Cardiac muscle cell (in vitro differentiated cells and primary cell): ENCODE data around the gene PACS1. TPM values are rescaled to one million over a fixed set of nuclear protein-coding genes. Genes with fewer than 3 reads are reported as not detected.

Source experiments
- DNase-seq, 2 donors: peaks; one replicate each; pipeline versions ENCODE4 v3.0.0 to v3.0.0-alpha.2; 2010 to 2017; ENCODE audit warnings: low read depth in 1 of 2, low spot score in 1 of 2
- H3K27ac ChIP-seq: fragments of 200-600 bp; sonication (generic); 2 replicates; pipeline ENCODE4 v1.5.1; 2016
- H3K27me3 ChIP-seq: fragments of 200-600 bp; sonication (generic); 2 replicates; pipeline ENCODE4 v1.6.0; 2016; ENCODE audit warnings: control low read depth
- H3K36me3 ChIP-seq: fragments of 200-600 bp; sonication (generic); 2 replicates; pipeline ENCODE4 v1.5.1; 2016; ENCODE audit warnings: control low read depth
- H3K4me1 ChIP-seq: fragments of 200-600 bp; sonication (generic); 2 replicates; pipeline ENCODE4 v1.8.1; 2017; ENCODE audit warnings: low read depth, mild to moderate bottlenecking, mixed run types
- H3K4me3 ChIP-seq: fragments of 200-600 bp; sonication (generic); 2 replicates; pipeline ENCODE4 v1.5.1; 2016; ENCODE audit warnings: mild to moderate bottlenecking
- H3K9me3 ChIP-seq: fragments of 200-600 bp; sonication (generic); 2 replicates; pipeline ENCODE4 v1.5.1; 2017; ENCODE audit warnings: low read depth, mild to moderate bottlenecking, control low read depth
- polyA plus RNA-seq: library from polyadenylated mRNA; unstranded; fragments of >200 nt; fragmentation: Nextera tagmentation; extraction: Ambion mirVana; gene quantifications from 2 replicates; pipeline ENCODE4 v1.2.1, GENCODE V29; 2016
- total RNA-seq: library from RNA; depleted of rRNA; stranded (reverse); fragments of >200 nt; gene quantifications from 2 replicates; pipeline ENCODE4 v1.2.3, GENCODE V29; 2016
- TF ChIP-seq, protein P1 (sequence below): IDR thresholded peaks from 2 replicates; pipeline ENCODE4 v1.5.1; 2012; ENCODE audit warnings: low read depth, mild to moderate bottlenecking, low read length

PACS1 gene
- total and polyA plus RNA-seq, 2 experiments from 2014 or later, result 61.6 to 62.1 TPM

- no peak overlapping the region for H3K4me3 ChIP-seq
- TF ChIP-seq, protein P1, sequence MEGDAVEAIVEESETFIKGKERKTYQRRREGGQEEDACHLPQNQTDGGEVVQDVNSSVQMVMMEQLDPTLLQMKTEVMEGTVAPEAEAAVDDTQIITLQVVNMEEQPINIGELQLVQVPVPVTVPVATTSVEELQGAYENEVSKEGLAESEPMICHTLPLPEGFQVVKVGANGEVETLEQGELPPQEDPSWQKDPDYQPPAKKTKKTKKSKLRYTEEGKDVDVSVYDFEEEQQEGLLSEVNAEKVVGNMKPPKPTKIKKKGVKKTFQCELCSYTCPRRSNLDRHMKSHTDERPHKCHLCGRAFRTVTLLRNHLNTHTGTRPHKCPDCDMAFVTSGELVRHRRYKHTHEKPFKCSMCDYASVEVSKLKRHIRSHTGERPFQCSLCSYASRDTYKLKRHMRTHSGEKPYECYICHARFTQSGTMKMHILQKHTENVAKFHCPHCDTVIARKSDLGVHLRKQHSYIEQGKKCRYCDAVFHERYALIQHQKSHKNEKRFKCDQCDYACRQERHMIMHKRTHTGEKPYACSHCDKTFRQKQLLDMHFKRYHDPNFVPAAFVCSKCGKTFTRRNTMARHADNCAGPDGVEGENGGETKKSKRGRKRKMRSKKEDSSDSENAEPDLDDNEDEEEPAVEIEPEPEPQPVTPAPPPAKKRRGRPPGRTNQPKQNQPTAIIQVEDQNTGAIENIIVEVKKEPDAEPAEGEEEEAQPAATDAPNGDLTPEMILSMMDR, result no peak
- no peaks in the 10 kb centered on the region for H3K4me1 ChIP-seq
- H3K27me3 ChIP-seq, result peaks cover 47% of the 10 kb centered on the region
- no peaks in the 10 kb centered on the region for H3K36me3 ChIP-seq
- no peaks in the 10 kb centered on the region for H3K9me3 ChIP-seq
- DNase-seq, result no peak
- no peak overlapping the region for H3K27ac ChIP-seq
Observed at GRCh38 chr11:66293352-66293751, 223.3 kb downstream of the PACS1 start.

- no peaks in the 10 kb centered on the region for H3K36me3 ChIP-seq
- H3K27ac ChIP-seq, result no peak overlapping the region
- H3K4me1 ChIP-seq, result no peaks in the 10 kb centered on the region
- H3K4me3 ChIP-seq, result no peak overlapping the region
- H3K9me3 ChIP-seq, result no peaks in the 10 kb centered on the region
- TF ChIP-seq, protein P1, result no peak
- peaks cover 47% of the 10 kb centered on the region for H3K27me3 ChIP-seq
- DNase-seq, result no peak
Observed at GRCh38 chr11:66293777-66294625, 223.9 kb downstream of the PACS1 start.

Other genes starting within 250 kb of the PACS1 start
- 5.9 and 6.0 TPM in 2 replicates for gene SNX32, start 236.3 kb upstream of the PACS1 start, total RNA-seq
- 13.2 and 21.4 TPM in 2 replicates for gene SNX32, start 236.3 kb upstream of the PACS1 start, polyA plus RNA-seq
- gene CFL1, start 212.1 kb upstream of the PACS1 start, total RNA-seq, result 974 and 1,709 TPM in 2 replicates
- gene CFL1, start 212.1 kb upstream of the PACS1 start, polyA plus RNA-seq, result 1,641 and 2,660 TPM in 2 replicates
- 74.3 and 88.9 TPM in 2 replicates for gene MUS81, start 209.8 kb upstream of the PACS1 start, total RNA-seq
- gene MUS81, start 209.8 kb upstream of the PACS1 start, polyA plus RNA-seq, result 80.3 and 82.7 TPM in 2 replicates
- 138 and 161 TPM in 2 replicates for gene EFEMP2, start 197.5 kb upstream of the PACS1 start, total RNA-seq
- 216 and 267 TPM in 2 replicates for gene EFEMP2, start 197.5 kb upstream of the PACS1 start, polyA plus RNA-seq
- not detected in 2 replicates for gene CTSW, start 190.4 kb upstream of the PACS1 start, total RNA-seq
- 0.60 TPM in 1 of 2 replicates, not detected in the other for gene CTSW, start 190.4 kb upstream of the PACS1 start, polyA plus RNA-seq
- gene FIBP, start 181.8 kb upstream of the PACS1 start, total RNA-seq, result 140 and 220 TPM in 2 replicates
- 143 and 199 TPM in 2 replicates for gene FIBP, start 181.8 kb upstream of the PACS1 start, polyA plus RNA-seq
- gene CCDC85B, start 179.6 kb upstream of the PACS1 start, total RNA-seq, result 67.3 and 80.2 TPM in 2 replicates
- 83.4 and 96.5 TPM in 2 replicates for gene CCDC85B, start 179.6 kb upstream of the PACS1 start, polyA plus RNA-seq
- gene FOSL1, start 169.9 kb upstream of the PACS1 start, total RNA-seq, result 0.21 TPM in 1 of 2 replicates, not detected in the other
- 0.60 TPM in 1 of 2 replicates, not detected in the other for gene FOSL1, start 169.9 kb upstream of the PACS1 start, polyA plus RNA-seq
- gene C11orf68, start 151.2 kb upstream of the PACS1 start, total RNA-seq, result 34.7 and 39.5 TPM in 2 replicates
- gene C11orf68, start 151.2 kb upstream of the PACS1 start, polyA plus RNA-seq, result 73.1 and 86.5 TPM in 2 replicates
- gene DRAP1, start 150.8 kb upstream of the PACS1 start, total RNA-seq, result 257 and 264 TPM in 2 replicates
- 230 and 288 TPM in 2 replicates for gene DRAP1, start 150.8 kb upstream of the PACS1 start, polyA plus RNA-seq
- gene TSGA10IP, start 124.8 kb upstream of the PACS1 start, total RNA-seq, result 1.0 TPM in 1 of 2 replicates, not detected in the other
- gene TSGA10IP, start 124.8 kb upstream of the PACS1 start, polyA plus RNA-seq, result 0.25 and 1.1 TPM in 2 replicates
- 55.7 and 74.7 TPM in 2 replicates for gene SART1, start 108.5 kb upstream of the PACS1 start, total RNA-seq
- gene SART1, start 108.5 kb upstream of the PACS1 start, polyA plus RNA-seq, result 51.6 and 59.4 TPM in 2 replicates
- gene EIF1AD, start 68.1 kb upstream of the PACS1 start, total RNA-seq, result 28.6 and 36.8 TPM in 2 replicates
- gene EIF1AD, start 68.1 kb upstream of the PACS1 start, polyA plus RNA-seq, result 24.6 and 30.8 TPM in 2 replicates
- gene BANF1, start 67.8 kb upstream of the PACS1 start, total RNA-seq, result 72.2 and 77.0 TPM in 2 replicates
- gene BANF1, start 67.8 kb upstream of the PACS1 start, polyA plus RNA-seq, result 441 and 496 TPM in 2 replicates
- not detected in 2 replicates for gene CST6, start 58.3 kb upstream of the PACS1 start, total RNA-seq
- not detected in 2 replicates for gene CST6, start 58.3 kb upstream of the PACS1 start, polyA plus RNA-seq
- gene CATSPER1, start 43.8 kb upstream of the PACS1 start, total RNA-seq, result not detected in 2 replicates
- not detected in 2 replicates for gene CATSPER1, start 43.8 kb upstream of the PACS1 start, polyA plus RNA-seq
- 25.5 and 38.6 TPM in 2 replicates for gene GAL3ST3, start 21.1 kb upstream of the PACS1 start, total RNA-seq
- 14.8 and 22.3 TPM in 2 replicates for gene GAL3ST3, start 21.1 kb upstream of the PACS1 start, polyA plus RNA-seq
- 196 and 210 TPM in 2 replicates for gene SF3B2, start 17.9 kb upstream of the PACS1 start, total RNA-seq
- 184 and 189 TPM in 2 replicates for gene SF3B2, start 17.9 kb upstream of the PACS1 start, polyA plus RNA-seq
- 29.7 and 33.9 TPM in 2 replicates for gene KLC2, start 187.4 kb downstream of the PACS1 start, total RNA-seq
- 41.6 and 46.4 TPM in 2 replicates for gene KLC2, start 187.4 kb downstream of the PACS1 start, polyA plus RNA-seq
- 103 and 135 TPM in 2 replicates for gene RAB1B, start 198.4 kb downstream of the PACS1 start, total RNA-seq
- gene RAB1B, start 198.4 kb downstream of the PACS1 start, polyA plus RNA-seq, result 17.3 and 21.0 TPM in 2 replicates
- 2.1 and 2.7 TPM in 2 replicates for gene CNIH2, start 207.9 kb downstream of the PACS1 start, total RNA-seq
- gene CNIH2, start 207.9 kb downstream of the PACS1 start, polyA plus RNA-seq, result 3.3 and 8.9 TPM in 2 replicates
- gene YIF1A, start 218.9 kb downstream of the PACS1 start, total RNA-seq, result 68.2 and 121 TPM in 2 replicates
- 116 and 147 TPM in 2 replicates for gene YIF1A, start 218.9 kb downstream of the PACS1 start, polyA plus RNA-seq
- gene TMEM151A, start 221.6 kb downstream of the PACS1 start, total RNA-seq, result 2.6 and 3.5 TPM in 2 replicates
- gene TMEM151A, start 221.6 kb downstream of the PACS1 start, polyA plus RNA-seq, result 0.87 and 2.0 TPM in 2 replicates
- 7.9 and 11.4 TPM in 2 replicates for gene CD248, start 246.8 kb downstream of the PACS1 start, total RNA-seq
- gene CD248, start 246.8 kb downstream of the PACS1 start, polyA plus RNA-seq, result 20.2 and 31.2 TPM in 2 replicates